Activated CD4-positive, alpha-beta T cell treated with anti-CD3 and anti-CD28 coated beads, Interleukin-2, amount 50 U/mL, for 24 hours (primary cell): ENCODE data around the gene ICA1L.

Experiments
- DNase-seq, 2 donors: peaks; one replicate each; pipeline ENCODE4 v3.0.0-alpha.2; 2020; ENCODE audit warnings: low read depth in 1 of 2, low spot score in 1 of 2

ICA1L gene

GRCh38 chr2:202743613-202744012 lies 128.0 kb downstream of the ICA1L start:
- DNase-seq, result no peak

GRCh38 chr2:202736826-202737225 lies 134.7 kb downstream of the ICA1L start:
- no peak for DNase-seq

GRCh38 chr2:202726070-202726469 lies 145.5 kb downstream of the ICA1L start:
- no peak for DNase-seq

GRCh38 chr2:202723746-202724145 lies 147.8 kb downstream of the ICA1L start:
- no peak for DNase-seq
